ENCODE results near the gene MYCBPAP. TPM values are rescaled to one million over a fixed set of nuclear protein-coding genes. Genes with fewer than 3 reads are reported as not detected.

Gene MYCBPAP
- total RNA-seq, 1 donor from 2014 or later: 1.7 TPM

- H3K36me3 Mint-ChIP-seq (ENCODE audit: insufficient read depth): peaks cover 7% of the 10 kb centered on the region
- TF ChIP-seq CTCF (IDR thresholded peaks at IDR 0.05; ENCODE audit: unreplicated experiment): no peak
- no peaks in the 10 kb centered on the region for H3K27me3 Mint-ChIP-seq
- DNase-seq (ENCODE audit: low spot score, unreplicated experiment): no peak
- H3K4me1 Mint-ChIP-seq (ENCODE audit: low read depth): peaks cover 6% of the 10 kb centered on the region
- H3K9me3 Mint-ChIP-seq (ENCODE audit: low read depth): no peaks in the 10 kb centered on the region
- H3K27ac Mint-ChIP-seq: no peak overlapping the region
- H3K4me3 Mint-ChIP-seq (ENCODE audit: low read depth): no peak overlapping the region
These were observed 46.6 kb upstream of the MYCBPAP start for GRCh38 chr17:50461550-50462132.

GRCh38 chr17:50462446-50462845, 45.8 kb upstream of the MYCBPAP start:
- DNase-seq (ENCODE audit: low spot score, unreplicated experiment): no peak
- Mint-ChIP-seq H3K4me1 (ENCODE audit: low read depth) (peaks cover 6% of the 10 kb centered on the region), H3K9me3 (ENCODE audit: low read depth) (no peaks in the 10 kb centered on the region), H3K4me3 (ENCODE audit: low read depth) (no peak overlapping the region), H3K27me3 (peaks cover 7% of the 10 kb centered on the region), H3K36me3 (ENCODE audit: insufficient read depth) (peaks cover 7% of the 10 kb centered on the region), H3K27ac (no peak overlapping the region)
- TF ChIP-seq CTCF (IDR thresholded peaks at IDR 0.05; ENCODE audit: unreplicated experiment): no peak

- no peak overlapping the region for H3K27ac Mint-ChIP-seq
- DNase-seq (ENCODE audit: low spot score, unreplicated experiment): no peak
- no peaks in the 10 kb centered on the region for H3K9me3 Mint-ChIP-seq (ENCODE audit: low read depth)
- peaks cover 7% of the 10 kb centered on the region for H3K36me3 Mint-ChIP-seq (ENCODE audit: insufficient read depth)
- peaks cover 18% of the 10 kb centered on the region for H3K27me3 Mint-ChIP-seq
- peaks cover 1% of the 10 kb centered on the region for H3K4me1 Mint-ChIP-seq (ENCODE audit: low read depth)
- H3K4me3 Mint-ChIP-seq (ENCODE audit: low read depth): no peak overlapping the region
- no peak for TF ChIP-seq CTCF (IDR thresholded peaks at IDR 0.05; ENCODE audit: unreplicated experiment)
These were observed 44.1 kb upstream of the MYCBPAP start for GRCh38 chr17:50464121-50464520.

GRCh38 chr17:50464736-50465135, 43.5 kb upstream of the MYCBPAP start:
- Mint-ChIP-seq H3K27ac (no peak overlapping the region), H3K9me3 (ENCODE audit: low read depth) (no peaks in the 10 kb centered on the region), H3K36me3 (ENCODE audit: insufficient read depth) (peaks cover 7% of the 10 kb centered on the region), H3K4me3 (ENCODE audit: low read depth) (no peak overlapping the region), H3K27me3 (peaks cover 18% of the 10 kb centered on the region), H3K4me1 (ENCODE audit: low read depth) (peaks cover 1% of the 10 kb centered on the region)
- DNase-seq (ENCODE audit: low spot score, unreplicated experiment): no peak
- TF ChIP-seq CTCF (IDR thresholded peaks at IDR 0.05; ENCODE audit: unreplicated experiment): no peak

GRCh38 chr17:50465171-50465570, 43.1 kb upstream of the MYCBPAP start:
- no peaks in the 10 kb centered on the region for H3K9me3 Mint-ChIP-seq (ENCODE audit: low read depth)
- peaks cover 7% of the 10 kb centered on the region for H3K36me3 Mint-ChIP-seq (ENCODE audit: insufficient read depth)
- H3K4me3 Mint-ChIP-seq (ENCODE audit: low read depth): no peak overlapping the region
- H3K27me3 Mint-ChIP-seq: peaks cover 18% of the 10 kb centered on the region
- no peak for DNase-seq (ENCODE audit: low spot score, unreplicated experiment)
- H3K27ac Mint-ChIP-seq: no peak overlapping the region
- no peak for TF ChIP-seq CTCF (IDR thresholded peaks at IDR 0.05; ENCODE audit: unreplicated experiment)
- peaks cover 1% of the 10 kb centered on the region for H3K4me1 Mint-ChIP-seq (ENCODE audit: low read depth)

Data from progenitor cell of endocrine pancreas (in vitro differentiated cells).